Effector memory CD8-positive, alpha-beta T cell (primary cell): Measurements from ENCODE around the gene IFITM10.

Experiments
- ATAC-seq: fragments of 150-1000 bp; cut with Tn5 transposase; replicated peaks from 2 replicates; pipeline ENCODE4 v1.10.0; 2021; ENCODE audit warnings: mild to moderate bottlenecking, moderate library complexity
- DNase-seq, 3 experiments: peaks; one replicate each; pipeline ENCODE4 v3.0.0; 2021
- H3K27ac Mint-ChIP-seq, 2 donors: one replicate each; pipeline ENCODE4 v1.8.0; 2022; ENCODE audit warnings: mild to moderate bottlenecking in 2 of 2, mixed read lengths in 2 of 2, moderate library complexity in 2 of 2
- H3K27me3 Mint-ChIP-seq, 2 donors: one replicate each; pipeline ENCODE4 v1.8.0; 2022; ENCODE audit warnings: mixed read lengths in 2 of 2
- H3K36me3 Mint-ChIP-seq: one replicate; pipeline ENCODE4 v1.8.0; 2022; ENCODE audit warnings: mild to moderate bottlenecking, moderate library complexity, mixed read lengths; ENCODE audit not compliant: insufficient read depth
- H3K4me1 Mint-ChIP-seq, 2 donors: one replicate each; pipeline ENCODE4 v1.8.0; 2022; ENCODE audit warnings: low read depth in 2 of 2, mixed read lengths in 2 of 2
- H3K4me3 Mint-ChIP-seq, 2 donors: one replicate each; pipeline ENCODE4 v1.8.0; 2022; ENCODE audit warnings: mild to moderate bottlenecking in 2 of 2, mixed read lengths in 2 of 2, moderate library complexity in 2 of 2
- H3K9me3 Mint-ChIP-seq, 2 donors: one replicate each; pipeline ENCODE4 v1.8.0; 2022; ENCODE audit warnings: mixed read lengths in 2 of 2

Gene IFITM10

DNA sequence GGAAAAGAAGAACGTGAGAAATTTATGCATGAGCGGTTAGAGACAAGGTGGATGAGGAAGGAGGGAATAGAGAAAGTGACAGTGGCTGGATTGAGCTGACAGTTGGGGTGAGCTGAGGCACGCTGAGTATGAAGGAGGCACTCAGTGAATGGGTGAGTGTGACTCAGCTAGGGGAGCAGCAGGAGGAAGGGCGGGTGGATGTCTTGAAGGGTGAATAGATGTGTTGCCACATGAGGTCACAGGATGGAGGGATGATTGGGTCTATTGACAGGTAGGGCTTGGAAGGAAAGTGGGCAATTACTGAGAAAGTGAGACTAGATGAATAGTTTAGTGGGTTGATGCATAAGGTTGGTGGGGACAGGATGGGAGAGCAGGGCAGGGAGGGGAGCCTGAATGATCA, 8.0 kb downstream of the IFITM10 start:
- H3K9me3 Mint-ChIP-seq = peaks cover 0 to 2% of the 10 kb centered on the region in 2 donors
- no peak overlapping the region for H3K27ac Mint-ChIP-seq
- peaks cover 0 to 3% of the 10 kb centered on the region in 2 donors for H3K4me1 Mint-ChIP-seq
- H3K4me3 Mint-ChIP-seq = no peak overlapping the region
- H3K36me3 Mint-ChIP-seq = no peaks in the 10 kb centered on the region
- no peak for ATAC-seq
- peaks cover 0 to 10% of the 10 kb centered on the region in 2 donors for H3K27me3 Mint-ChIP-seq
- DNase-seq = no peak

GRCh38 chr11:1741741-1742140, 8.7 kb downstream of the IFITM10 start:
- Mint-ChIP-seq H3K36me3 (no peaks in the 10 kb centered on the region), H3K27ac (no peak overlapping the region), H3K4me1 (peaks cover 0 to 3% of the 10 kb centered on the region in 2 donors), H3K4me3 (no peak overlapping the region), H3K27me3 (peaks cover 0 to 11% of the 10 kb centered on the region in 2 donors), H3K9me3 (peaks cover 2 to 4% of the 10 kb centered on the region in 2 donors)
- no peak for DNase-seq
- ATAC-seq = no peak

DNA sequence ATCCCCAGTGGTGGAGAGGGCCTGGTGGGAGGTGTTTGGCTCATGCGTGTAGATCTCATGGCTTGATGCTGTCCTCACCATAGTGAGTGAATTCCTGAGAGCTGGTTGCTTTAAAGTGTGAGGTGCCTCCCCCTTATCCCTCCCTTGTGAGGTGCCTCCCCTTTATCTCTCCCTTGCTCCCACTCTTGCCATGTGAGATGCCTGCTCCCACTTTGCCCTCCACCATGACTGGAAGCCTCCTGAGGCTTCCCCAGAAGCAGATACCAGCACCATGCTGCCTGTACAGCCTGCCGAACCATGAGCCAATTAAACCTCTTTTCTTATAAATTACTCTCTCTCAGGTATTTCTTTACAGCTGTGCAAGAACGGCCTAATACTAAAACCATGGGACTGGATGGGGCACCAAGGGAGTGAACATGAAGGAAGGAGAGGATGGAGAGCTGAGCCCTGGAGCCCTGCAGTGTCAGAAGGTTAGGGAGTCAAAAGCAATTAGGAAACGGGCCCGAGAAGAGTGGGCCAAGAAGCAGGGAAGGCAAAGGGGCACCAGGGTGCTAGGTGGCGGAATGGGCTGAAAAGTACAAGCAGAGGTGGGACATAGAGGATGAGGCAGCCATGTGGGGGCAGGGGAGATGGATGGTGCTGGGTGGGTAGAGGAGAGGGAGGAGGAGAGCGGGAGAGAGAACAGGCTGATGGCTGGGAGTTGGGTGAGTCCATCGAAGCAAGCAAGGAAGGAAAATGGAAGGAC, 9.4 kb downstream of the IFITM10 start:
- ATAC-seq = no peak
- H3K9me3 Mint-ChIP-seq = peaks cover 8 to 10% of the 10 kb centered on the region in 2 donors
- peaks cover under 1 to 19% of the 10 kb centered on the region in 2 donors for H3K27me3 Mint-ChIP-seq
- H3K27ac Mint-ChIP-seq = no peak overlapping the region
- DNase-seq = no peak
- H3K4me1 Mint-ChIP-seq = no peaks in the 10 kb centered on the region
- no peaks in the 10 kb centered on the region for H3K36me3 Mint-ChIP-seq
- H3K4me3 Mint-ChIP-seq = no peak overlapping the region

DNA sequence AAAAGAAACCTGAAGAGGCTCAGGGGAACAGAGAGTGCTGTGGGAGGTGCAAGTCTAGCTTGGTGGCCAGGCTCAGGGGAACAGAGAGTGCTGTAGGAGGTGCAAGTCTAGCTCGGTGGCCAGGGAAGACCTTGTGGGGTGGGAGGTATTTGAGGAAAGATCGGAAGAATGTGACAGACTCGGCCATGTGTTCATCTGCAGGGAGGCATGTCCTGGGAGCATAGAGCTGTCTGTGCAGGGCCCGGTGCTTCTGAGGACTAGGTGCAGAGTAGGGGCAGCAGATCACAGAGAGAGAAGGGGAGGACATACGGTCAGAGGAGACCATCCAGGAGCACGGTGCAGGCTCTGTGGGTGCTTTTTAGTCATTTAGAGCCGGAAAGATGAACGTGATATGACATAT, 10.8 kb downstream of the IFITM10 start:
- Mint-ChIP-seq H3K9me3 (peaks cover 8 to 17% of the 10 kb centered on the region in 2 donors), H3K27ac (no peak overlapping the region), H3K27me3 (peaks cover 9 to 33% of the 10 kb centered on the region in 2 donors), H3K4me1 (peaks cover 0 to under 1% of the 10 kb centered on the region in 2 donors), H3K36me3 (no peaks in the 10 kb centered on the region), H3K4me3 (no peak overlapping the region)
- no peak for ATAC-seq
- no peak for DNase-seq

- Mint-ChIP-seq H3K27ac (no peak overlapping the region), H3K27me3 (peaks cover 18 to 45% of the 10 kb centered on the region in 2 donors), H3K4me1 (peaks cover 10 to 12% of the 10 kb centered on the region in 2 donors), H3K4me3 (no peak overlapping the region), H3K9me3 (peaks cover 8 to 17% of the 10 kb centered on the region in 2 donors), H3K36me3 (no peaks in the 10 kb centered on the region)
- ATAC-seq = no peak
- DNase-seq = no peak
Observed at GRCh38 chr11:1738380-1738779, 12.0 kb downstream of the IFITM10 start.

GRCh38 chr11:1737080-1737757, 13.2 kb downstream of the IFITM10 start:
- H3K36me3 Mint-ChIP-seq = no peaks in the 10 kb centered on the region
- no peak overlapping the region for H3K27ac Mint-ChIP-seq
- no peak for DNase-seq
- no peak overlapping the region for H3K4me3 Mint-ChIP-seq
- peaks cover 23 to 53% of the 10 kb centered on the region in 2 donors for H3K27me3 Mint-ChIP-seq
- no peak for ATAC-seq
- peaks cover 11 to 15% of the 10 kb centered on the region in 2 donors for H3K4me1 Mint-ChIP-seq
- peaks cover 8 to 17% of the 10 kb centered on the region in 2 donors for H3K9me3 Mint-ChIP-seq

GRCh38 chr11:1736447-1736992, 13.9 kb downstream of the IFITM10 start:
- Mint-ChIP-seq H3K27me3 (peaks cover 30 to 60% of the 10 kb centered on the region in 2 donors), H3K27ac (no peak overlapping the region), H3K36me3 (no peaks in the 10 kb centered on the region), H3K9me3 (peaks cover 8 to 17% of the 10 kb centered on the region in 2 donors), H3K4me1 (peaks cover 11 to 19% of the 10 kb centered on the region in 2 donors), H3K4me3 (no peak overlapping the region)
- ATAC-seq (no peak), DNase-seq (no peak)

DNA sequence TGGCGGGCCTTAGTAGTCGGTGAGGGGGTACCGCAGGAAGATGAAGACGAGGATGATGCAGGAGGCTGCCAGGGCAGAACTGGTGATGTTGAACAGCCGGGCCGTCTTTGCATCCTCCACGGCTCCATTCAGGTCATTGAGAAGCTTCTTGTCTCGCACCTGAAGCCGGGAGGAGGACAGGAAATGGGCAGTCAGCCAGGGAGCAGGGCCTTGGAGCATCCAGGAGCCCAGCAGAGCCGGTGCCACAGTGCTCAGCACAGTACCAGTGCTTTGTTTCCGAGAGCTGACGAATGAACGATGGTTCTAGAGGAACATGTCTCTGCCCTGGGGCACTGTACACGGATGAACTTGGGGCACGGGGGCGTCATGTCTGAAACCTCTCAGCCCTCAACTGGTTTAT, 15.1 kb downstream of the IFITM10 start:
- ATAC-seq = no peak
- H3K27me3 Mint-ChIP-seq = peaks cover 39 to 73% of the 10 kb centered on the region in 2 donors

GRCh38 chr11:1734641-1735081, 15.7 kb downstream of the IFITM10 start:
- Mint-ChIP-seq H3K36me3 (no peaks in the 10 kb centered on the region), H3K27ac (no peak overlapping the region), H3K4me1 (peaks cover 11 to 30% of the 10 kb centered on the region in 2 donors), H3K27me3 (peaks cover 39 to 79% of the 10 kb centered on the region in 2 donors), H3K9me3 (peaks cover 8 to 17% of the 10 kb centered on the region in 2 donors), H3K4me3 (peak overlapping the region in 1 of 2 donors; percentile 19)
- ATAC-seq = no peak
- no peak for DNase-seq

More for the DNA sequence above, 15.1 kb downstream of the IFITM10 start:
- Mint-ChIP-seq H3K27ac (no peak overlapping the region), H3K36me3 (no peaks in the 10 kb centered on the region), H3K4me3 (no peak overlapping the region), H3K9me3 (peaks cover 8 to 17% of the 10 kb centered on the region in 2 donors), H3K4me1 (peaks cover 11 to 28% of the 10 kb centered on the region in 2 donors)
- no peak for DNase-seq

- H3K27me3 Mint-ChIP-seq = peaks cover 41 to 84% of the 10 kb centered on the region in 2 donors
- no peak overlapping the region for H3K27ac Mint-ChIP-seq
Observed at GRCh38 chr11:1733716-1734640, 16.4 kb downstream of the IFITM10 start.

DNA sequence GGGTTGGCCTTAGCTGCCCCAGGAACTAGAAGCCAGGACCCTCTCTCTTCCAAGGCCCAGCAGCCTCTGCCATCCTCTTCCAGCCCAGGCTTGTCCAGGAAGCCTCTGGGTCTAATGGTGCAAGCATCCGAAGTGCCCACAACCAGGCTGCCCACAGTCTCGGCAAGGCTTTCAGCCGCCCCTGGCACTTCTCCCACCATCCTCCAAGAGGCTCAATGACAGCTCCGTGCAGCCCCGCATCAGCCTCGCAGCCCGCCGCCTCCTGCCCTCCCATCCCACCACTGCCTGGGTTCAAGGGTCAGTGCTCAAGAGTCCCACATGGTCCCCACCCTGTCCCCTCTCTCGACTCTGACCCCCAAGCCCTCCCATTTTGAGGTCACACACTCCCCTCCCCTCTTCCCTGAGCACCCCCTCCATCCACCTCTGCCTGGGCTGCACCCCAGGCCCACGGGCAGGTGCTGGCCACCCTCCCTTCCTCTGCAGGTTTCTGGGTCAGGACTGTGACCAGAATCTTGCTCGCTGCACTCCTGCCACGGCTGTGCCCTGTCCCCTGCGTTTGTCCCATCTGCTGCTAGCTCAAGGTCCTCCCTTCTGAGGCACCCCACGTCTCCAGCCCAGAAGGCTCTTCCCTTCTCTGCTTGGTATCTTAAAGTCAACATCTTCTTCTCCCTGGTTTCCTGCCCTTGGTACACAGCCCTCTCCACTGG, 17.2 kb downstream of the IFITM10 start:
- ATAC-seq (no peak), DNase-seq (no peak)
- peaks cover 8 to 17% of the 10 kb centered on the region in 2 donors for H3K9me3 Mint-ChIP-seq
- peaks cover 49 to 85% of the 10 kb centered on the region in 2 donors for H3K27me3 Mint-ChIP-seq
- no peak overlapping the region for H3K4me3 Mint-ChIP-seq
- H3K27ac Mint-ChIP-seq = no peak overlapping the region
- H3K36me3 Mint-ChIP-seq = no peaks in the 10 kb centered on the region
- peaks cover 20 to 38% of the 10 kb centered on the region in 2 donors for H3K4me1 Mint-ChIP-seq

More at GRCh38 chr11:1733716-1734640, 16.4 kb downstream of the IFITM10 start:
- H3K4me3 Mint-ChIP-seq = peak overlapping the region in 1 of 2 donors; percentile 19
- ATAC-seq (no peak), DNase-seq (no peak)
- H3K36me3 Mint-ChIP-seq = no peaks in the 10 kb centered on the region
- H3K9me3 Mint-ChIP-seq = peaks cover 8 to 17% of the 10 kb centered on the region in 2 donors
- peaks cover 12 to 36% of the 10 kb centered on the region in 2 donors for H3K4me1 Mint-ChIP-seq

DNA sequence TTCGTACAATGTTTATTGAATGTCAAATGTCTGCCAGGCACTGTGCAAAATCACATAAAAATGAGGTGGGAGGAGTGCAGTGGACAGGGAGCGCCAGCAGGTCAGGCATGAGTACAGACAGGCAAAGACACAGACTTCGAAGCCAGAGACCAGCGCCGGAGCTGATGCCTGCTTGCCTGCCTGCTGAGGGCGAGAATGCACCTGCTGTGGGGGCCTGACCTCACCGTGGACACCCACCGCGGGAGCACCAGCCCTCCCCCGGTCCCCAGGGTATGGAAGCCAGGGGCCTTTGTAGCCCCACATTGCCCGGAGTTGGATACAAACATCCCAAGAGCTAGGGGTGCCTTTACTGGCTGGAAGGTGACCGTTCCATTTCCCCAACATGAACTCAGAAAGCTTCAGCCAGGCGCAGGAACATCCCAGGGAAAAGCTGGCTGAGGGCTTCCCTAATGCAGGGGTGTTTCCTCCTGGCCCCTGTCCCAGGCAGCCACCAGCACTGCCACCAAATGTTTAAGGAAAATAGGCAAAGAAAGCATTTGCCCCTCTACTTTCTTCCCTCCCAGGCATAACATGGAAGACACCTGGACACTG, 17.9 kb downstream of the IFITM10 start:
- H3K4me1 Mint-ChIP-seq = peaks cover 26 to 43% of the 10 kb centered on the region in 2 donors
- DNase-seq (no peak), ATAC-seq (no peak)
- H3K27me3 Mint-ChIP-seq = peaks cover 55 to 89% of the 10 kb centered on the region in 2 donors
- peaks cover 8 to 17% of the 10 kb centered on the region in 2 donors for H3K9me3 Mint-ChIP-seq
- no peaks in the 10 kb centered on the region for H3K36me3 Mint-ChIP-seq
- H3K4me3 Mint-ChIP-seq = no peak overlapping the region
- no peak overlapping the region for H3K27ac Mint-ChIP-seq
